K562 (cell line): Measurements from ENCODE around the gene SLC37A2. TPM values are rescaled to one million over a fixed set of nuclear protein-coding genes. Genes with fewer than 3 reads are reported as not detected.

ENCODE experiments used
- DNMT1 ChIP-seq: fragments of 450-650 bp; IDR thresholded peaks from 2 replicates; pipeline ENCODE4 v1.6.1; 2016; ENCODE audit warnings: antibody characterized with exemption, mild to moderate bottlenecking
- HDAC2 ChIP-seq: fragments of 450-650 bp; IDR thresholded peaks from 2 replicates; pipeline ENCODE4 v1.6.1; 2016; ENCODE audit warnings: mild to moderate bottlenecking
- MAFG ChIP-seq: fragments of 450-650 bp; conservative IDR thresholded peaks from 2 replicates; pipeline ENCODE4 v1.6.1; 2016; ENCODE audit warnings: missing genetic modification characterization, missing compliant biosample characterization
- MYNN ChIP-seq, 2 experiments: sonication (generic); formaldehyde crosslinking in 1 of 2; IDR thresholded peaks; 2 replicates each; pipeline versions ENCODE4 v1.5.0 to v1.6.1; 2016 to 2020; ENCODE audit warnings: antibody characterized with exemption in 1 of 2, missing genetic modification reagents in 1 of 2
- SIN3A ChIP-seq, 2 experiments: fragments of 150-350 bp in 1 of 2; IDR thresholded peaks; 2 replicates each; pipeline ENCODE4 v1.6.1; 2011 to 2016; ENCODE audit warnings: borderline replicate concordance in 2 of 2, low read depth in 2 of 2, low read length in 2 of 2, mild to moderate bottlenecking in 2 of 2, moderate library complexity in 2 of 2; ENCODE audit not compliant: control insufficient read depth in 1 of 2
- SLC30A9 ChIP-seq: fragments of 250-450 bp; sonication (Bioruptor Pico); IDR thresholded peaks from 2 replicates; pipeline ENCODE4 v1.8.0; 2022; ENCODE audit warnings: mild to moderate bottlenecking, moderate library complexity
- SMAD2 ChIP-seq: fragments of 150-350 bp; IDR thresholded peaks from 2 replicates; pipeline ENCODE4 v1.6.1; 2014; ENCODE audit warnings: low read depth, mild to moderate bottlenecking, low read length
- SRSF1 ChIP-seq: fragments of 200-400 bp; formaldehyde crosslinking; IDR thresholded peaks from 2 replicates; pipeline ENCODE4 v1.6.1; 2017; ENCODE audit warnings: mild to moderate bottlenecking, low read depth, low read length, moderate library complexity
- TCF3 ChIP-seq: sonication (generic); formaldehyde crosslinking; IDR thresholded peaks from 2 replicates; pipeline ENCODE4 v1.4.0; 2020; ENCODE audit warnings: mild to moderate bottlenecking, missing genetic modification reagents
- TCFL5 ChIP-seq: fragments of 250-450 bp; sonication (Bioruptor Pico); conservative IDR thresholded peaks from 2 replicates; pipeline ENCODE4 v1.6.1; 2021; ENCODE audit warnings: mild to moderate bottlenecking, moderate library complexity, matching md5 sums
- ZFP36 ChIP-seq: fragments of 150-350 bp; IDR thresholded peaks from 2 replicates; pipeline ENCODE4 v1.6.1; 2018; ENCODE audit warnings: low read length, low read depth; ENCODE audit not compliant: partially characterized antibody
- ZNF274 ChIP-seq: IDR thresholded peaks from 2 replicates; pipeline ENCODE4 v1.6.1; 2011; ENCODE audit warnings: low read depth, mild to moderate bottlenecking, low read length, moderate library complexity, borderline replicate concordance
- polyA plus RNA-seq, 8 experiments: library from polyadenylated mRNA; depleted of rRNA in 4 of 8; stranded (reverse) in 5 of 8; unstranded in 3 of 8; fragments of >200 nt; fragmentation: Nextera tagmentation in 2 of 8; fragmentation: Illumina TruSeq in 1 of 8; extraction: Ambion mirVana in 2 of 8; extraction: Trizol in 1 of 8; gene quantifications; 2 replicates each; pipeline versions ENCODE4 v1.2.1 to v1.2.3, GENCODE V29; 2011 to 2014; ENCODE audit warnings: inconsistent platforms in 1 of 8, missing spikeins in 1 of 8
- total RNA-seq, 7 experiments: library from RNA; depleted of rRNA in 6 of 7; stranded (reverse); fragments of >200 nt in 6 of 7; fragmentation: Illumina TruSeq in 2 of 7; extraction: Trizol in 2 of 7; gene quantifications; 2 replicates each; pipeline versions ENCODE4 v1.2.1 to v1.2.3, GENCODE V29; 2011 to 2021; ENCODE audit warnings: low replicate concordance in 1 of 7
- TF ChIP-seq, protein P1 (sequence below): fragments of 250-450 bp; sonication (Bioruptor Pico); IDR thresholded peaks from 2 replicates; pipeline ENCODE4 v1.4.0; 2020; ENCODE audit warnings: borderline replicate concordance
- TF ChIP-seq, protein P2 (sequence below), 2 experiments: IDR thresholded peaks in 1 of 2; conservative IDR thresholded peaks in 1 of 2; 2 replicates each; pipeline ENCODE4 v1.6.1; 2016; ENCODE audit warnings: low read depth in 2 of 2, mild to moderate bottlenecking in 1 of 2, missing compliant biosample characterization in 1 of 2, missing genetic modification characterization in 1 of 2, moderate library complexity in 1 of 2
- TF ChIP-seq, protein P3 (sequence below): fragments of 250-450 bp; sonication (Bioruptor Pico); IDR thresholded peaks from 2 replicates; pipeline ENCODE4 v1.8.0; 2022; ENCODE audit warnings: moderate library complexity, mild to moderate bottlenecking, inconsistent platforms
- TF ChIP-seq, protein P4 (sequence below): fragments of 450-650 bp; formaldehyde crosslinking; IDR thresholded peaks from 2 replicates; pipeline ENCODE4 v1.4.0; 2020; ENCODE audit warnings: mild to moderate bottlenecking, mixed read lengths
- TF ChIP-seq, protein P5 (sequence below): fragments of 250-450 bp; sonication (Bioruptor Pico); IDR thresholded peaks from 2 replicates; pipeline ENCODE4 v1.5.0; 2020; ENCODE audit warnings: mild to moderate bottlenecking
- TF ChIP-seq, protein P6 (sequence below): fragments of 450-650 bp; formaldehyde crosslinking; IDR thresholded peaks from 2 replicates; pipeline ENCODE4 v1.4.0; 2022; ENCODE audit warnings: mild to moderate bottlenecking, moderate library complexity

The SLC37A2 gene
- total and polyA plus RNA-seq, 9 of the 15 experiments (the other 6 are each of a cell fraction or from before 2014, with no cell fraction given) = 0.01 to 1.2 (median 0.52) TPM

DNA sequence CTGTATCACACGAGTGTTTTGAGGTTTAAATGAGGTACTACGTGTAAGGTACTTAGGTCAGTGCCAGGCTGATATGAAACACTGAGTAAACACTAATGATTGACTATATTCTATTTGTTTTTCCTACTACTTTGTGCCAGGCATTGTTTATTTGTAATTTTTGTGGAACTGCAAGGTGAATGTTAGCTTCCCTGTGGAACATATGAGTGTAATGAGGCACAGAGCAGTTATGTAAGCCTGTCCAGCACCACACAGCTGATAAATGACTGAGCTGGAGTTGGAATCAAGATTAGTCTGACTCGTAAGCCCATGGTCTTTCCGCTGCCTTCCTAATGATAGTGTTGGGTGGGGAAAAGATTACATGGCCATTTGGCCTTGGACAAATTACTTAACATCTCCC, 5.9 kb downstream of the SLC37A2 start (continued):
- TF ChIP-seq, protein P1, sequence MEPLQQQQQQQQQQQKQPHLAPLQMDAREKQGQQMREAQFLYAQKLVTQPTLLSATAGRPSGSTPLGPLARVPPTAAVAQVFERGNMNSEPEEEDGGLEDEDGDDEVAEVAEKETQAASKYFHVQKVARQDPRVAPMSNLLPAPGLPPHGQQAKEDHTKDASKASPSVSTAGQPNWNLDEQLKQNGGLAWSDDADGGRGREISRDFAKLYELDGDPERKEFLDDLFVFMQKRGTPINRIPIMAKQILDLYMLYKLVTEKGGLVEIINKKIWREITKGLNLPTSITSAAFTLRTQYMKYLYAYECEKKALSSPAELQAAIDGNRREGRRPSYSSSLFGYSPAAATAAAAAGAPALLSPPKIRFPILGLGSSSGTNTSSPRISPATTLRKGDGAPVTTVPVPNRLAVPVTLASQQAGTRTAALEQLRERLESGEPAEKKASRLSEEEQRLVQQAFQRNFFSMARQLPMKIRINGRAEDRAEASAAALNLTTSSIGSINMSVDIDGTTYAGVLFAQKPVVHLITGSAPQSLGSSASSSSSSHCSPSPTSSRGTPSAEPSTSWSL (CRISPR knock-in tag) = no peak
- TF ChIP-seq, protein P2, sequence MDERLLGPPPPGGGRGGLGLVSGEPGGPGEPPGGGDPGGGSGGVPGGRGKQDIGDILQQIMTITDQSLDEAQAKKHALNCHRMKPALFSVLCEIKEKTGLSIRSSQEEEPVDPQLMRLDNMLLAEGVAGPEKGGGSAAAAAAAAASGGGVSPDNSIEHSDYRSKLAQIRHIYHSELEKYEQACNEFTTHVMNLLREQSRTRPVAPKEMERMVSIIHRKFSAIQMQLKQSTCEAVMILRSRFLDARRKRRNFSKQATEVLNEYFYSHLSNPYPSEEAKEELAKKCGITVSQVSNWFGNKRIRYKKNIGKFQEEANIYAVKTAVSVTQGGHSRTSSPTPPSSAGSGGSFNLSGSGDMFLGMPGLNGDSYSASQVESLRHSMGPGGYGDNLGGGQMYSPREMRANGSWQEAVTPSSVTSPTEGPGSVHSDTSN (CRISPR knock-in tag; IDR thresholded peaks at IDR 0.05; ENCODE audit: low read depth) = no peak
- TF ChIP-seq, protein P2 (tag; conservative IDR thresholded peaks at IDR 0.05; ENCODE audit: low read depth) = 0 out of 2 replicates have a peak, but pooled peaks have one; percentile 24
- TF ChIP-seq SRSF1 (no peak), HDAC2 (no peak), DNMT1 (no peak), SIN3A (IDR thresholded peaks at IDR 0.05; ENCODE audit: borderline replicate concordance in 2 of 2, control insufficient read depth in 1 of 2, low read depth in 2 of 2, low read length in 2 of 2) (no peak), MAFG (tag) (0 out of 2 replicates have a peak, but pooled peaks have one; percentile 10), SMAD2 (no peak), ZFP36 (peak; percentile 88), TCF3 (CRISPR knock-in tag) (peak; percentile 25; the same call in 1 of the 2 replicates), TCFL5 (CRISPR knock-in tag) (no peak), SLC30A9 (CRISPR knock-in tag) (no peak), MYNN (IDR thresholded peaks at IDR 0.05) (no peak), MYNN (CRISPR knock-in tag; IDR thresholded peaks at IDR 0.05) (no peak), ZNF274 (no peak)
- TF ChIP-seq, protein P3, sequence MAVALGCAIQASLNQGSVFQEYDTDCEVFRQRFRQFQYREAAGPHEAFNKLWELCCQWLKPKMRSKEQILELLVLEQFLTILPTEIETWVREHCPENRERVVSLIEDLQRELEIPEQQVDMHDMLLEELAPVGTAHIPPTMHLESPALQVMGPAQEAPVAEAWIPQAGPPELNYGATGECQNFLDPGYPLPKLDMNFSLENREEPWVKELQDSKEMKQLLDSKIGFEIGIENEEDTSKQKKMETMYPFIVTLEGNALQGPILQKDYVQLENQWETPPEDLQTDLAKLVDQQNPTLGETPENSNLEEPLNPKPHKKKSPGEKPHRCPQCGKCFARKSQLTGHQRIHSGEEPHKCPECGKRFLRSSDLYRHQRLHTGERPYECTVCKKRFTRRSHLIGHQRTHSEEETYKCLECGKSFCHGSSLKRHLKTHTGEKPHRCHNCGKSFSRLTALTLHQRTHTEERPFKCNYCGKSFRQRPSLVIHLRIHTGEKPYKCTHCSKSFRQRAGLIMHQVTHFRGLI (CRISPR knock-in tag) = no peak
- TF ChIP-seq, protein P4, sequence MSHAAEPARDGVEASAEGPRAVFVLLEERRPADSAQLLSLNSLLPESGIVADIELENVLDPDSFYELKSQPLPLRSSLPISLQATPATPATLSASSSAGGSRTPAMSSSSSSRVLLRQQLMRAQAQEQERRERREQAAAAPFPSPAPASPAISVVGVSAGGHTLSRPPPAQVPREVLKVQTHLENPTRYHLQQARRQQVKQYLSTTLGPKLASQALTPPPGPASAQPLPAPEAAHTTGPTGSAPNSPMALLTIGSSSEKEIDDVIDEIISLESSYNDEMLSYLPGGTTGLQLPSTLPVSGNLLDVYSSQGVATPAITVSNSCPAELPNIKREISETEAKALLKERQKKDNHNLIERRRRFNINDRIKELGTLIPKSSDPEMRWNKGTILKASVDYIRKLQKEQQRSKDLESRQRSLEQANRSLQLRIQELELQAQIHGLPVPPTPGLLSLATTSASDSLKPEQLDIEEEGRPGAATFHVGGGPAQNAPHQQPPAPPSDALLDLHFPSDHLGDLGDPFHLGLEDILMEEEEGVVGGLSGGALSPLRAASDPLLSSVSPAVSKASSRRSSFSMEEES (CRISPR knock-in tag) = no peak
- TF ChIP-seq, protein P5, sequence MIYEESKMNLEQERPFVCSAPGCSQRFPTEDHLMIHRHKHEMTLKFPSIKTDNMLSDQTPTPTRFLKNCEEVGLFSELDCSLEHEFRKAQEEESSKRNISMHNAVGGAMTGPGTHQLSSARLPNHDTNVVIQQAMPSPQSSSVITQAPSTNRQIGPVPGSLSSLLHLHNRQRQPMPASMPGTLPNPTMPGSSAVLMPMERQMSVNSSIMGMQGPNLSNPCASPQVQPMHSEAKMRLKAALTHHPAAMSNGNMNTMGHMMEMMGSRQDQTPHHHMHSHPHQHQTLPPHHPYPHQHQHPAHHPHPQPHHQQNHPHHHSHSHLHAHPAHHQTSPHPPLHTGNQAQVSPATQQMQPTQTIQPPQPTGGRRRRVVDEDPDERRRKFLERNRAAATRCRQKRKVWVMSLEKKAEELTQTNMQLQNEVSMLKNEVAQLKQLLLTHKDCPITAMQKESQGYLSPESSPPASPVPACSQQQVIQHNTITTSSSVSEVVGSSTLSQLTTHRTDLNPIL (CRISPR knock-in tag) = no peak
- TF ChIP-seq, protein P6, sequence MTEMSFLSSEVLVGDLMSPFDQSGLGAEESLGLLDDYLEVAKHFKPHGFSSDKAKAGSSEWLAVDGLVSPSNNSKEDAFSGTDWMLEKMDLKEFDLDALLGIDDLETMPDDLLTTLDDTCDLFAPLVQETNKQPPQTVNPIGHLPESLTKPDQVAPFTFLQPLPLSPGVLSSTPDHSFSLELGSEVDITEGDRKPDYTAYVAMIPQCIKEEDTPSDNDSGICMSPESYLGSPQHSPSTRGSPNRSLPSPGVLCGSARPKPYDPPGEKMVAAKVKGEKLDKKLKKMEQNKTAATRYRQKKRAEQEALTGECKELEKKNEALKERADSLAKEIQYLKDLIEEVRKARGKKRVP (CRISPR knock-in tag) = no peak
